CD4-positive, alpha-beta T cell treated with Interferon gamma for 1 hour (primary cell): Measurements from ENCODE around the gene CNDP2.
"Not testable (repeated sequence)": the region's sequence is repeated elsewhere in the genome, so short reads cannot be mapped to it uniquely, and the experiment has no call there.

Experiments used
- DNase-seq: peaks from one replicate; pipeline ENCODE4 v3.0.0-alpha.2; 2020

CNDP2 gene

DNA sequence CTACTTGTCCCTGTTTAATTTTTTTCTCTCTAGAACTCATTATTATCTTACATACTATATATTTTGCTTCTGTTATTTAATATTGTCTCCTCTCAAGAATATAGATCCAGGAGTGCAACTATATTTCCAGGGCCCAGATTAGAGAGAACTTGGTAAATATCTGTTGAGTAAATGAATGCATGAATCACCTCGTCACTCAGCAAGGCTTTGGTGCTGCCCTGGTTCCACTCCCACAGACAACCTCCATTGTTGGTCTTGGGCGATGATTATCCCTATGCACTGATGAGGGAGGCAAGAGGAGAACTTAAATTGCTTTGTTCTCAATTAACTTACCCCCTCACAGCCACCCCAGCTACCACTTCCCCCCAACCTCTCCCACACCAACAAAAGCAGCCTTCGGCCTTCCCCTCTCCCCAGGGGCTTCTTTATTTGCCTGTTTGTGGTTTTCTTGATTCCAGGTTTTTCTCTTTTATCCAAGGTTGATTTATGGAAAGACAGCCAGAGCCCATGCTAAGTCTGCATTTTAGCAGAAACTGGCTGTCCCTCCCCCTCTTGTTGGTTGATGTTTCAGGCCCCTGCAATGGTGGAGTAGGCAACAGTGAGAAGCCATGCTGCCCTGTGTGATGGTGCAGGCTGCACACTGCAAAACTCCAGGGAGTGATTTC, 22.1 kb upstream of the CNDP2 start:
- DNase-seq = no peak

- no peak for DNase-seq
These were observed 20.0 kb upstream of the CNDP2 start for GRCh38 chr18:74476140-74476539.

GRCh38 chr18:74477771-74478170, 18.4 kb upstream of the CNDP2 start:
- DNase-seq = no peak

- no peak for DNase-seq
These were observed 17.8 kb upstream of the CNDP2 start for GRCh38 chr18:74478316-74478715.

- no peak for DNase-seq
These were observed 17.3 kb upstream of the CNDP2 start for GRCh38 chr18:74478880-74479279.

DNA sequence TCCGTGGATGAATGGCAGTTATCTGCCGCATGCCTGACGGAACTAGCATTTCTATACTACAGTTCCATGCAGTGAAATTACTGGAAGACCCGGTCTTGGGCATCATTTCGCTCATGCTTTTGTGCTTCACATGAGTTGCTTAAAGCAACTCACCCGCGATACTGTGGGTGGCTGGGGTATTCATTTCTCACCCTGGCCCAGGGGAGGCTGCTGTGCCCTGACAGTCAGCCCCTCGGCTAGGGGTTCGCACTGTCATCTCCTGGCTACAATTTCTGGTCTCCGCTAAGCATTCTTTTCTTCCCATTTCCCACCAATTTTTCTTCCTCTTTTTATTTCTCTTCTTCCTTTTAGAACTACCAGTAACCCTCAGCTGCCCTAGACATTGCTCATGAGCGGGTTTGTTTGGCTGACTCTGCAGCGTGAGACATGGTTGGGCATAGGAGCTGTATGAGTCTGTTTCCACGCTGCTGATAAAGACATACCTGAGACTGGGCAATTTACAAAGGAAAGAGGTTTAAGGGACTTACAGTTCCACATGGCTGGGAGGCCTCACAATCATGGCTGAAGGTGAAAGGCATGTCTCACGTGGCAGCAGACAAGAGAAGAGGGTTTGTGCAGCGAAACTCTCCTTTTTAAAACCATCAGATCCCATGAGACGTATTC, 16.5 kb upstream of the CNDP2 start:
- no peak for DNase-seq

GRCh38 chr18:74480149-74480651, 16.0 kb upstream of the CNDP2 start:
- DNase-seq = no peak

GRCh38 chr18:74482697-74483096, 13.5 kb upstream of the CNDP2 start:
- DNase-seq = no peak

DNA sequence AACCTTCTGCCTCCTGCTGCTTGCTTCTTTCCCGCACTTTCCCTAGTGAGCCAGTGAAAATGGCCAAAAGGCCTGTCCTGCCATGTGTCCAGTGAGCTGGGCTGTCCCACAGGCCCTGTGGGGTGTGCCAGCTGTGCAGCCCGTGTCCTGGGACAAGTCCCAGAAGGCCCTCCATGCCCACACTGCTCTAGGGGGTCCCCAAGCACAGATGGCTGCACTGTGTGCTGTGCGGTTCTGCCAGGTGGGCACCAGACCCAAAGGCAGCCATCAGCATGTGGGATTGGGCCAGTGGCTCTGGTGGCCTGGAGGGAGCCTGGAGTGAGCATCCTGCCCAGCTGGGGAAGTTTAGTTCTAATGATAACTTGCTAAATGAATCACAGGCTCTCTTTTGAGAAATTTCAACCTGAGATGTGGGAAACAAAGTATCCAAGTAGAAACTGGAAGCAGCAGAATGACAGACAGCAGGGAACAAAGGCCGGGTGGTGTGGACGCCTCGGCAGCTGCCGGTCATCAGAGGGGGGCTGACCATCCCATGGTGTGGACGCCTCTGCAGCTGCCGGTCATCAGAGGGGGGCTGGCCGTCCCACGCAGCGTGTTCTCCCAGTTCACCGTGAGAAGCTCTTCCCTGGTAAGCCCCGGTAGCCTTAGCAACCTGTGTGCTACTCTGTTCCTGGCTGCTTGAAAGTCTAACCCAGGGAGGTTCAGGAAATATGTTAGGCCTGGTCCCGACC, 9.9 kb upstream of the CNDP2 start:
- no peak for DNase-seq

GRCh38 chr18:74488354-74488753, 7.8 kb upstream of the CNDP2 start:
- no peak for DNase-seq

DNA sequence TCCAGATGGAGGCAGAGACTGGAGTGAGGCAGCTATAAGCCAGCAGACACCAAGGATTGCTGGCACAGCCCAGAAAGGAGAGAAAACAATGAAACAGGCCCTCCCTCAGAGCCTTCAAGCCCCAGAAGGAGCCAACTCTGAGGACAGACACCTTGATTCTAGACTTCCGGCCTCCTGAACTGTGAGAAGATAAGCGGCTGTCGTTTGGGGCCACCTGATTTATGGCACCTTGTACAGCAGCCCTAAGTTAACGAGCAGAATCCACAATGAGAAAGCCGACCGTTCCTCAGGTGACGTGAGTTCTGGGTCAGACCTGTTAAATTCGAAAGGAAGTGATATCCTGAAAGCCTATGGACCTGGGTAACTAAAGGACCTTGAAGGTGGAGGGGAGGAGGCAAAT, 7.3 kb upstream of the CNDP2 start:
- no peak for DNase-seq

DNA sequence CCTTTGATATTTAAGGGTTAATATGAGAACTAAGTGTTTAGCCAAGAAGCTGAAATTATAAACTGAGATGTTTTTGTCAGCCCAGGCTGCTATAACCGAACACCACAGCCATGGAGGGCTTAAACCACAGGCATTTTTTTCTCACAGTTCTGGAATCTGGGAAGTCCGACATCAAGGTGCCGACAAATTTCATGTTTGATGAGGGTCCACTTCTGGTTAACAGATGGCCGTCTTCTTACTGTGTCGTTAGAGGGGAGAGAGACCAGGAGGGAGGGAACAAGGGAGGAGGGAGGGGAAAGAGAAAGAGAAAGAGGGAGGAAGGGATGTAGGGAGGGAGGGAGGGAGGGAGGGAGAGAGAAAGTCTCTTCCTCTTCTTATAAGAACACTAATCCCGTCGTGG, 6.5 kb upstream of the CNDP2 start:
- DNase-seq = no peak

- no peak for DNase-seq
These were observed 3.9 kb upstream of the CNDP2 start for GRCh38 chr18:74492259-74492658.

- DNase-seq = peak; percentile 75
These were observed 2.5 kb upstream of the CNDP2 start for GRCh38 chr18:74493689-74494088.

DNA sequence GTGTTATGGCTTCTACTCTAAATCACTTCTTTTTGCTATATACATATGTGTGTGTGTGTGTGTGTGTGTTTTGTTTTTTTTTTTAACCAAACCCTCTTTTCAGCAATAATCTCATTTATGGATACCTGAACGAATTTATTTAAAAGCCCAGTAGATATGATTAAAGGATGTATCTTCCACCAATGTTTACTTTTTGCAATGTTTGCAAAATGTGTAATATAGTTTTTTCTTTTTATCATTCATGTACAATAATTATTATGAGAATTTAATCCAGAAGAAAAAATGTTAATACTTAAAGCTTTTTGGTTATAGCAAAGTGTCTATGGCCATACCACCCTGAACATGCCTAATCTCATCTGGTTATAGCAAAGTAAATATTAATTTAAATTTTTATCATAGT, 1.6 kb upstream of the CNDP2 start:
- no peak for DNase-seq

GRCh38 chr18:74496508-74497323, 553 bp downstream of the CNDP2 start:
- DNase-seq = peak; percentile 48

DNA sequence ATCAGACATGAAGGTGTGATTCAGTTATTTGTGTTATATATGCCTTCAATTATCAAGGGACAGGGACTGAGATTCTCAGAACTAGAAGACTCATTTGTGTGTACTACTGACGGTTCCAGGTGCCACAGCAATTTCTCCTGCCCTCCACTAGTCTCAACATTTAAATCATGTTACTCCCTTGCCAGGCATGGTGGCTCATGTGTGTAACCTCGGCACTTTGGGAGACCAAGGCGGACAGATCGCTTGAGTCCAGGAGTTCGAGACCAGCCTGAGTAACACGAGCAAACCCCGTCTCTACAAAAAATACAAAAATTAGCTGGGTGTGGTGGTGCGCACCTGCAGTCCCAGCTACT, 1.1 kb downstream of the CNDP2 start:
- no peak for DNase-seq

GRCh38 chr18:74497778-74498177, 1.6 kb downstream of the CNDP2 start:
- DNase-seq = no peak

- DNase-seq = peak; percentile 79
These were observed 2.8 kb downstream of the CNDP2 start for GRCh38 chr18:74498712-74499627.

DNA sequence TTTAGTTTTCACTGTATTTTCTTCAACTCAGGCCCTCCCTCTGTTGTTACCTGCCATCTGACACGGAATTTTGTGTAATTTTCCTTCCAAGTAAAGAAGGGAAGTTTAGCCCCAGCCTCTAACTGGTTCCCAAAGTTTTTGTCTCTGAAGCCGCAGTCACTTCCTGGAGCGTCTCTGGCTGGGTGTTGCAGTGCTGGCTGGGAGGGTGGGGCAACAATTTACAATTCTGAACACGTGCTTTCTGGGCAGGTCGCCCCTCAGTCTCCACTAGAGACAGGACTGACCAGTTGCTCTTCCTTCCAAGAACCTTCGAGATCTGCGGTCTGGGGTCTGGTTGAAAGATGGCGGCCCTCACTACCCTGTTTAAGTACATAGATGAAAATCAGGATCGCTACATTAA, 3.5 kb downstream of the CNDP2 start:
- peak; percentile 80 for DNase-seq

DNA sequence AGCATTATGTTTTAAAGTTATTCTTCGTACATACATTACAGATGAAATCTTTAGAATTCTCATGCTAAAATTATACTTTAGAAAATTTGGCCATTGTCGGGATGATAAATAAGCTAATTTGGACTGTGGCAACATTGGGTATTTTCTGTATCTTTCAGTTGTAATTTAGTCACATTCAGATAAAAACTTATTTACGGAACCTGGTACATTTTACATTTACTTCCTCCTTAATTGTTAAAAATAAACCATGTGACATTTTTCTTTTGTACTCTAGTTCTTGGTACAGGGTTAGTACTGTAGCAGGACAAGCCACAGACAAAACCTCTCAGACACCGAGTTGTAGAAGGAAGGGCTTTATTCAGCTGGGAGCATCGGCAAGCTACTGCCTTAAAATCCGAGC, 4.2 kb downstream of the CNDP2 start:
- DNase-seq = no peak

GRCh38 chr18:74500774-74501173, 4.6 kb downstream of the CNDP2 start:
- DNase-seq = not testable (repeated sequence)
